HG02571 (cell line): ENCODE results near the gene SUCO.
"Not testable (repeated sequence)": the region's sequence is repeated elsewhere in the genome, so short reads cannot be mapped to it uniquely, and the experiment has no call there.

Experiments
- ATAC-seq: cut with Tn5 transposase; IDR thresholded peaks from one replicate; pipeline ENCODE4 v1.9.1; 2021; ENCODE audit warnings: mild to moderate bottlenecking, moderate library complexity; ENCODE audit not compliant: unreplicated experiment

The SUCO gene

GRCh38 chr1:172605641-172606040 is 72.7 kb downstream of the SUCO start:
- no peak for ATAC-seq

GRCh38 chr1:172607145-172607544 is 74.2 kb downstream of the SUCO start:
- no peak for ATAC-seq

GRCh38 chr1:172608098-172608601 is 75.2 kb downstream of the SUCO start:
- ATAC-seq, result no peak

- no peak for ATAC-seq
Measured at GRCh38 chr1:172609528-172609927, 76.6 kb downstream of the SUCO start.

GRCh38 chr1:172612478-172612877 is 79.5 kb downstream of the SUCO start:
- no peak for ATAC-seq

GRCh38 chr1:172613294-172613693 is 80.3 kb downstream of the SUCO start:
- no peak for ATAC-seq

GRCh38 chr1:172616195-172616594 is 83.2 kb downstream of the SUCO start:
- ATAC-seq, result no peak

GRCh38 chr1:172616636-172617035 is 83.7 kb downstream of the SUCO start:
- no peak for ATAC-seq

GRCh38 chr1:172620603-172621002 is 87.7 kb downstream of the SUCO start:
- ATAC-seq, result not testable (repeated sequence)

- ATAC-seq, result no peak
Measured at GRCh38 chr1:172622541-172622940, 89.6 kb downstream of the SUCO start.

GRCh38 chr1:172623748-172624147 is 90.8 kb downstream of the SUCO start:
- ATAC-seq, result no peak

GRCh38 chr1:172626845-172627244 is 93.9 kb downstream of the SUCO start:
- no peak for ATAC-seq

GRCh38 chr1:172627702-172628101 is 94.8 kb downstream of the SUCO start:
- ATAC-seq, result no peak

- no peak for ATAC-seq
Measured at GRCh38 chr1:172628401-172628800, 95.5 kb downstream of the SUCO start.

- no peak for ATAC-seq
Measured at GRCh38 chr1:172629170-172629569, 96.2 kb downstream of the SUCO start.

- no peak for ATAC-seq
Measured at GRCh38 chr1:172629638-172630037, 96.7 kb downstream of the SUCO start.

- no peak for ATAC-seq
Measured at GRCh38 chr1:172630056-172630818, 97.3 kb downstream of the SUCO start.

GRCh38 chr1:172630868-172631267 is 97.9 kb downstream of the SUCO start:
- no peak for ATAC-seq

GRCh38 chr1:172637522-172637921 is 104.6 kb downstream of the SUCO start:
- no peak for ATAC-seq

GRCh38 chr1:172638249-172638648 is 105.3 kb downstream of the SUCO start:
- ATAC-seq, result no peak

- ATAC-seq, result peak; percentile 71
Measured at GRCh38 chr1:172638885-172639831, 106.2 kb downstream of the SUCO start.

- no peak for ATAC-seq
Measured at GRCh38 chr1:172640111-172640510, 107.2 kb downstream of the SUCO start.
